CD4-positive, CD25-positive, alpha-beta regulatory T cell (primary cell): Measurements from ENCODE around the gene NAA30. TPM values are rescaled to one million over a fixed set of nuclear protein-coding genes. Genes with fewer than 3 reads are reported as not detected.

ENCODE experiments used
- ATAC-seq, 2 donors: fragments of 150-1000 bp; cut with Tn5 transposase; one replicate each; pipeline ENCODE4 v1.10.0; 2021; ENCODE audit warnings: low read depth in 2 of 2, moderate number of reproducible peaks in 2 of 2, moderate library complexity in 1 of 2
- DNase-seq, 3 donors: peaks; one replicate each; pipeline versions ENCODE4 v3.0.0 to v3.0.0-alpha.2; 2012 to 2022; ENCODE audit warnings: mixed read lengths in 1 of 3
- H3K27ac ChIP-seq: one replicate; pipeline ENCODE4 v1.7.0; 2013; ENCODE audit warnings: mild to moderate bottlenecking, low read length; ENCODE audit not compliant: insufficient read depth, poor library complexity, severe bottlenecking
- H3K27me3 ChIP-seq: one replicate; pipeline ENCODE4 v1.7.0; 2013; ENCODE audit warnings: low read length; ENCODE audit not compliant: control insufficient read depth, insufficient read depth
- H3K36me3 ChIP-seq: one replicate; pipeline ENCODE4 v1.7.0; 2013; ENCODE audit warnings: mild to moderate bottlenecking, low read length, moderate library complexity; ENCODE audit not compliant: control insufficient read depth, insufficient read depth
- H3K4me1 ChIP-seq: 2 replicates; pipeline ENCODE4 v1.7.0; 2013; ENCODE audit warnings: mild to moderate bottlenecking, low read length; ENCODE audit not compliant: insufficient read depth, control insufficient read depth, poor library complexity, severe bottlenecking
- H3K4me3 ChIP-seq: one replicate; pipeline ENCODE4 v1.7.0; 2013; ENCODE audit warnings: low read depth, mild to moderate bottlenecking, low read length, moderate library complexity
- H3K9me3 ChIP-seq, 2 experiments: 1 replicate in 1 of 2; 2 replicates in 1 of 2; pipeline ENCODE4 v1.7.0; 2013; ENCODE audit warnings: low read length in 2 of 2, mild to moderate bottlenecking in 1 of 2, moderate library complexity in 1 of 2; ENCODE audit not compliant: control insufficient read depth in 2 of 2
- H3K27ac Mint-ChIP-seq, 3 donors: one replicate each; pipeline ENCODE4 v1.8.0; 2020 to 2022; ENCODE audit warnings: mild to moderate bottlenecking in 3 of 3, mixed read lengths in 3 of 3, moderate library complexity in 2 of 3
- H3K27me3 Mint-ChIP-seq: one replicate; pipeline ENCODE4 v1.8.0; 2022; ENCODE audit warnings: mild to moderate bottlenecking, mixed read lengths
- H3K36me3 Mint-ChIP-seq: one replicate; pipeline ENCODE4 v1.8.0; 2020; ENCODE audit warnings: mixed read lengths
- H3K4me1 Mint-ChIP-seq, 4 donors: one replicate each; pipeline ENCODE4 v1.8.0; 2020 to 2022; ENCODE audit warnings: mixed read lengths in 4 of 4, mild to moderate bottlenecking in 1 of 4
- H3K4me3 Mint-ChIP-seq, 4 donors: one replicate each; pipeline ENCODE4 v1.8.0; 2020 to 2022; ENCODE audit warnings: mild to moderate bottlenecking in 4 of 4, mixed read lengths in 4 of 4, moderate library complexity in 3 of 4
- H3K9me3 Mint-ChIP-seq, 7 donors: one replicate each; pipeline ENCODE4 v1.8.0; 2020 to 2022; ENCODE audit warnings: mixed read lengths in 7 of 7, mild to moderate bottlenecking in 3 of 7, moderate library complexity in 2 of 7
- polyA plus RNA-seq, 4 donors: library from polyadenylated mRNA; unstranded; fragments of 300-500 nt; fragmentation: Illumina TruSeq; gene quantifications; one replicate each; pipeline ENCODE4 v1.2.3, GENCODE V29; 2021
- total RNA-seq: library from RNA; stranded (reverse); gene quantifications from one replicate; pipeline ENCODE4 v1.2.3, GENCODE V29; 2022

Gene NAA30
- total and polyA plus RNA-seq, 5 donors from 2014 or later = 12.6 to 17.1 (median 14.2) TPM

DNA sequence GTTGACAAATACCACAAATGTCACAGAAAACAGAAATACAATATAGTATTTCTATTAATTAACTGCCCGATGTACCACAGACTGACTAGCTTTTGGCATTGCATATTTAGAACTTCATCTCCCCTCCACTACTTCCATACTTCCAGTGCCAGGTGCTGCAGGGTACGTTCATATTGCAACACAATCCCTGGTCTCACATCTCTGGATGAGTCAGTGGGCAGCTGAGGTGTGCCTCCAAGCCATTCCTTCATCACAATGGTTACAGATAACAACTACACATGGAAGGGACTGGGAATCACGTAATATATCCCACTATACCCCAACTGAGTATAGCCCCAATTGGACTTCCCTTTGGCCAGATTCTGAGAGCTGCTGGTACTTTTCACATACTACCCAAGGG is 72.2 kb downstream of the NAA30 start:
- no peak overlapping the region for H3K27ac Mint-ChIP-seq
- no peak for DNase-seq
- ATAC-seq = no peak
- no peaks in the 10 kb centered on the region for H3K4me1 Mint-ChIP-seq
- H3K9me3 ChIP-seq = no peaks in the 10 kb centered on the region
- no peak overlapping the region for H3K27ac ChIP-seq
- H3K4me3 Mint-ChIP-seq = no peak overlapping the region
- H3K27me3 Mint-ChIP-seq = peaks cover 7% of the 10 kb centered on the region
- H3K27me3 ChIP-seq = no peaks in the 10 kb centered on the region
- H3K9me3 Mint-ChIP-seq = peaks cover 0 to 2% (median 0%) of the 10 kb centered on the region in 7 donors
- H3K36me3 Mint-ChIP-seq = no peaks in the 10 kb centered on the region
- H3K4me1 ChIP-seq = no peaks in the 10 kb centered on the region
- H3K4me3 ChIP-seq = no peak overlapping the region
- H3K36me3 ChIP-seq = no peaks in the 10 kb centered on the region

DNA sequence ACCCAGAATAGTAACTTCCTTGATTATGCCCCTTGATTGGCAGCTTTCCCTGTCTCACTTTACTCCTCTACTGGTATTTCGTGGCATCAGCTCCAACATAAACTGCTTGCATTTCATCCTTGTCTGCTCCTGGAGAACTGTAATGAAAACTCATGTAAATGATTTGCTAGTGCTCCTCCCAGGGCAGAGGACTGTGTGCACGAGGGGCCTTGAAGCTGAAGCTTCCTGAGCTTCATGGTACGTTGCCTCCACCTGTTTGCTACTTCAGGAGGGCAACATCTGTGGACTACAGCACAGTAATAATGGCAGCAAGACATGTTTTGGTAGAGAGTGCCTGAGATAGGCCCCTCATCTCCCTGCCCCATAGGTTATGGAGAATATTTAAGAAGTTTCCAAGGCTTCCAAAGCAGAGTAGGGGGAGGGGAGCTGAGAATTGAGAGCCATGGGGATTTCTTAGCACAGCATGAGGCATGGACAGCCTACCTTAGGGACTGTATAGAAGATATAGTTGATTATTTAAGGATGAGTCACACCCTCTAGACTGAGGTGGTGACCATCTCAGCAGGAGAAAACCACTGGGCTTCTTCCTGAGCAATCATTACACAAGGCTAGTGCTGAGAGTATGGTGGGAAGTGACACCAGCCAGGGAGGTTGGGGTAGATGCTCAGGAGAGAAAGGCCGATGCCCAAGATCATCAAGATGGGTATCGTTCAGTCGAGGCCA is 73.8 kb downstream of the NAA30 start:
- Mint-ChIP-seq H3K4me1 (no peaks in the 10 kb centered on the region), H3K27ac (no peak overlapping the region), H3K27me3 (peaks cover 7% of the 10 kb centered on the region), H3K9me3 (peaks cover 0 to 2% (median 0%) of the 10 kb centered on the region in 7 donors), H3K4me3 (no peak overlapping the region), H3K36me3 (no peaks in the 10 kb centered on the region)
- H3K4me1 ChIP-seq = no peaks in the 10 kb centered on the region
- ATAC-seq (no peak), DNase-seq (no peak)
- H3K27me3 ChIP-seq = no peaks in the 10 kb centered on the region
- no peaks in the 10 kb centered on the region for H3K9me3 ChIP-seq
- no peak overlapping the region for H3K4me3 ChIP-seq
- no peak overlapping the region for H3K27ac ChIP-seq
- H3K36me3 ChIP-seq = no peaks in the 10 kb centered on the region

Other genes starting within 250 kb of the NAA30 start
- gene EXOC5, start 121.7 kb upstream of the NAA30 start, total RNA-seq = 42.6 TPM
- 10 to 100 TPM; 47.0 to 60.6 (median 51.0) TPM for gene EXOC5, start 121.7 kb upstream of the NAA30 start, polyA plus RNA-seq
- 63.6 TPM for gene AP5M1, start 121.6 kb upstream of the NAA30 start, total RNA-seq
- 10 to 100 TPM; 37.6 to 44.2 (median 43.5) TPM for gene AP5M1, start 121.6 kb upstream of the NAA30 start, polyA plus RNA-seq
- not detected for gene CCDC198, start 103.3 kb downstream of the NAA30 start, total RNA-seq
- gene CCDC198, start 103.3 kb downstream of the NAA30 start, polyA plus RNA-seq = not detected